ENCODE results near the gene IMMP2L.

Gene IMMP2L

DNA sequence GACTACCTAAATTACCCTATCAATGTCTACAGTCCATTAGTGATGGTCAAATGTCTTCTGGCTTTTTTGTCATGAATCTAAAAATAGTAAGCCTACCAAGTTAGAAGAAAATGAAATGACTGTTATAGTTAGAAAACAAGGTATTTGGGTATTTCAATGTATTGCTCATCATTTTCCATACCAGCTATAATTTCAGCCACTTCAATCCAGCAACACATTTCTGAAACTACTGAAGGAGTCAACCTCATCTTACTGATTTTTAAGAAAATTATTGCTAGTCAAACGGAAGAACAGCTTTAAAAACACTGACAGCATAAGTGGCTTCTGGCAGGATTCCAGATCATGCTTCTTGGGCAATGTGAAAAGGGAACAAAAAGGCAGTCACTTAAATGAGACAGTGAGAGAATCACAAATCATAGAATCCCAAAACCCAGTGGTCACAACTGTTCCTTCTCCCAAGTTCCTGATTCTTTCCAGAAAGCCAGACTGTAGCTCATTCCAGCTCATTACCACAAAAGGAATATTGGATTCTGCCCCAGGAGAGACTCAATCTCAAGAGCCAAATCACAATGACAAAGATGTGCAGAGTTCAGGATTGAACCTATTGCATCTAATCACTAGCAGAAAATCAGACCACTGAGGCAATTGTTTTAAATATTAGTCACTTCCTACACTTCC, 532.6 kb downstream of the IMMP2L start:
- DNase-seq (ENCODE audit: low spot score), result no peak

DNA sequence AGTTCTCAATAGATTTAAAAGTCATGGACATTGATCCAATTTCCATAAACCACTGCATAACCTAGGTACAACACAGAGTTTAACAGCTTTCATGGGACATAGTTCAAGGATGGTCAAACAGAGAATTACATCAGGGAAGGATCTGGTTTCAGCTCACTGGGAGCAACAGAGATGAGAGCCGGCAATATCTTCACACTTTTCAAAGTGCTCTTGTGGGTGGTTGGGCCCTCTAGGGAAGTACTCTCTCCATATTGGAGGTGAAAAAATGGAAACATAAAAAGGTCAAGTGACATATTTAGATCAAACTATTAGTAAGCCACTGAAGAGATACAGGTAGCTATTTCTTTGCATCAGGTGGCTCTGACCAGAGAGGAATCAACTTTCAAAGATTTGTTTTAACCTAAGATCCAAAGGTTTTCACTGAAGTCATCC, 533.1 kb downstream of the IMMP2L start:
- DNase-seq (ENCODE audit: low spot score), result no peak

DNA sequence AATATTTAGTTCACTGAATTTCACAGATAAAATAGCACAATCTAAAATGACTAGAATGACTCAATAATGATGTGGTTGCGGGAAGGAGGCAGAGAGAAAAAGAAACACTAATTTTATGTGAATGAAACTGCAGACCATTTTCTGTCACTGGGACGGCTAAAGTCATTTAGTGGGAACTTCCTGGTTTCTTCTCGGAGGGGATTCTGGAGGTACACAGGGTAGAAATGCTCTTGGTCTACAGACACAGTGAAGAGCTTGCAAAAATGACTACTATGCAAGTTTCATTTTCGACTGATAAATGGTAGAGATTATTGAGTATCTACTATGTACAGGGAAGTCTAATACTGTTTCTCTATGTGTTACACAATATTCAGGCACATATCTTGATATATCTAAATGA, 534.9 kb downstream of the IMMP2L start:
- DNase-seq (ENCODE audit: low spot score), result no peak

DNA sequence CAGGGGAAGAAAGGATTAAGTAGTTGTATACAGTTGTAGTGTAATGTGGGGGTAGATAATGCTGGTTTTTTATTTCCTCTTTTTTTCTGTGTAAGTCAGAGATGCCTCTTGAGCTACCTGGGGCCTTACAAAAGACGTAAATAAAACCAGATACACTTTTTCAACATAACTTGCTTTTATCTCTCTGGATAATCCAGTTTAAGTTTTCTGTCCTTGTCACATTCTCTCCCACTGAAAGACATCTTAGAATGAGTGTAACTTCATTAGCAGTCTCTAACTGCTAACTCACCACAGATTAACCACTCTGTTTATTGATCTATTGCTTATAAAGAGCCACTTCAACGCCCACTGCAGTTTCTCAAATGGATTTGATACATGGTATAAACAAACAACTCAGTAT, 535.5 kb downstream of the IMMP2L start:
- DNase-seq (ENCODE audit: low spot score), result no peak

DNA sequence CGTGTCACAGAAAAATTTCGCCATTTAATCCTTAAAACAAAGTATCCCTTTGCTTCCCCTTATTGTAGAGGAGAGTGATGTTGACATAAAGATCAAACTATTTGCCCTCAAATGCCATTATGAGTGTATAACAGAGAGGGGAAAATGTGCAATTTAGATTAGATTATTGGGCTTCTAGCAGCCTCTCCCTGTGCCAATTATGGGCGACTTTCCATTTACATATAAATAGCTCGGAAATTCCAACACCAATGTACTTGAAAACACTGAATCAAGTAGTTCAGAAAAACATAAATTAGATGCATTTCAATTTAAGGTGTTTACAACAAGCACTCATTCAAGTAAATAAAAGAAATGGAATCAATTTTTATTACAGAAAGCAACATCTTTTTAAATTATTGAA, 535.9 kb downstream of the IMMP2L start:
- no peak for DNase-seq (ENCODE audit: low spot score)

DNA sequence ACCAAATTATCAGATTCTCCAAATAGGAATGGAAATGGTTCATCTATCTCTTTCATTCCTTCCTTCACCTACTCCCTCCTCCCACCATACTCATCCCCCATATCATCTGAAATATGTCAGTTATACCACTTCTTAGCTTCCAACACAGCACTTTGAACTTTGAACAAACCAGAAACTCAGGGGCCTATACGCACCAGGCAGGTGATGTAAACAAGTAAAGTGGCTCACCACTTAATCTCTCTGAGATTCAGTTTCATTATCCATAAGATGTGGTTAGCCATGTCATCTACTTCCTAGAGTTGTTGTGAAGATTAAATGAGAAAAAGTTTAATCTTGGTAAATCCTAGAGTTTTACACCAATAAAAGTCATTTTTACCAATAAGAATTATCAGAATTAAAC, 537.3 kb downstream of the IMMP2L start:
- DNase-seq (ENCODE audit: low spot score), result no peak

DNA sequence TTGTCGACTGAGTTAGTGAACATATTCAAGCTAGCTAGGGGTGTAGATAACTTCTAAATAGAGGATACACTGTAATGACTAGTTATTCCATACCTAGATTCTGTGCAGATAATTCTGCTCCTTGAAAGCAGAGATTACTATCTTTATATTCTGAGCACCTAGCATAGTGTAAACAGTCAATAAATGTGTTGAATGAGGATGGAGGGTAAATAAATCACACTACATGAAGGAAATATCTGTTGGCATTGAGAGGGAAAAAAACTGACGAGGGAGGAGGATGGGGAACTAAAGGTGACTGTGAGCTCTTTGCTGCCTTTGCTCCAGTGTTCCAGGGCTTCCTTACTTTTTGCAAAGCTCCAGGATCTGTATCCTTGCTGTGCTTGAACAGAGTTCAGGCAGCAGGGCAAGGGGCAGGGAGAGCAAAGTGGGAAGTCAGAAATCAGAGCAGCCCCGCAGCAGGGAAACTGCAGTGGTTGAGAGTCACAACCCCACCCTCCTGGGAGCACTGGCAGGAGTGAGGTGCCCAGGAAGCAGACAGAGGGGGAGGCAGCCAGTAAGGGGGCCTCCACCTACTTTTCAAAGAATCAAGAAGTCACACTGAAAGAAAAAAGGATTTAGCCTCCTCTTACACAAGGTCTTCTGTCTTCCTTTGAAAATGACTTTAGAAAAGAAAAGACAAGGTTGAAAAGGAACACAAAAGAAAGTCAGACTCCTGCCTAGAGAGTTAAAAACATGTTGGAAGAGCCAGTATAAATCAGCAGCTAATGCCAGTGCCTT, 543.1 kb downstream of the IMMP2L start:
- no peak for DNase-seq (ENCODE audit: low spot score)

DNA sequence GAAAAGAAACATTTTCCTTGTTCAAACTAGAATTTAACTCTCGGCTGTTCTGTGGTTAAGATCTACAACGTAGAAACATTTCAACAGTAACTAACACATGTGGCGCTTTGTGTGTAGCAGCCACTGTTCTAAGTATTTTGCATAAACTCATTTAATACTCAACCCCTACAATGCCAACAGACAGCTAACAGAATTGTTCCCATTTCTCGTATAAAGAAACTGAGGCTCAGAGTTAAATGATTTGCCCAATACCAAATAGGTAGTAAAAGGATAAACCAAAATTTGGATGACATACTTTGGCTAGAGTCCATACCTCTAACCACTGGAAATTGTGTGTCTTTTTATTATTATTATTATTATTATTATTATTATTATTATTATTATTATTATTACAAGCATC, 543.8 kb downstream of the IMMP2L start:
- DNase-seq (ENCODE audit: low spot score), result no peak

DNA sequence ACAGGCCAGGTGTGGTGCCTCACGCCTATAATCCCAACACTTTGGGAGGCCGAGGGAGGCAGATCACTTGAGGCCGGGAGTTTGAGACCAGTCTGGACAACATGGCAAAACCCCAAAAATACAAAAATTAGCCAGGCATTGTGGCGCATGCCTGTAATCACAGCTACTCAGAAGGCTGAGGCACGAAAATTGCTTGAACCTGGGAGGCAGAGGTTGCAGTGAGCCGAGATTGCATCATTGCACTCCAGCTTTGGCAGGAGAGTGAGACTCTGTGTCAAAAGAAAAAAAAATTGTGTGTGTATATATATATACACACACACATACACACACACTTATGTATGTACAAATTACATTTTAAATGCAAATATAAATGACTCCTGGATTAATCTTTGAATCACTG, 548.2 kb downstream of the IMMP2L start:
- DNase-seq (ENCODE audit: low spot score), result no peak

DNA sequence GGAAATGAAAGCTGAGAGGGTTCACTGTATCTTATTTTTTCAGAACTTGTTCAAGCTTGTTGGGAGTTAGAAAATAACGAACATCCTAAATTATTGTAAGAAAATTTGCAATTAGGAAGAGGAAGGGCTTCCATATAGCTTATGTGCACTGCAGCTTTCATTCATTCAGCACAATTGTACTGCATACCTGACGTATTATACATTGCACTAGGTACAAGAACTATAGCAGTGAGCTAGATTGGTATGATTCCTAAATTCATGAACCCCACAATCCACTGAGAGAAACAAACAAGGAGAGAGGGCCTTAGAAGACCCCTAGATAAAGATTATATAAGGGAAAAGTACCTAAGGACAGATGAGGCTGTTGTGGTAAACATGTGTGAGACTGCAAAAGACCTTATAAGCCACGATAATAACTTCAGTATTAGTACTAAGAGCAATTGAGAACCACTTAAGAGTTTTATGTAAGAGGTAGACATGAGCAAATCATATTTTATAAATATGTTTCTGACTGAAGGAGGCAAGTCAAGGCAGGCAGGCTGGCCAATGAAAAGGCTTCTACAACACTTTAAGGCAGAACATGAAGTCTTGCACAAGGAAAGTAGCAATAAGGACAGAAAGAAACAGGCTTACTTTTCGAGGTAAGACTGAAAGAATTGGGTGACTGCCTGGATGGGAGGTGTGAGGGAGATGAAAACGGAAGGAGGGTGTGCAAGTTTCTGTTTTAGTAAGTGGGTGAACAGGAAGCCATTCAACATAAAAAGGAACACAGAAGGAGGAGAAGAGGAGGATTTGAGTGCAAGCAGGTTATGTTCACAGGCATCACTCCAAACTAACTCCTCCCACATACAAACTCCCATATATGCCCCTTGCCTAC, 549.3 kb downstream of the IMMP2L start:
- DNase-seq (ENCODE audit: low spot score), result no peak

DNA sequence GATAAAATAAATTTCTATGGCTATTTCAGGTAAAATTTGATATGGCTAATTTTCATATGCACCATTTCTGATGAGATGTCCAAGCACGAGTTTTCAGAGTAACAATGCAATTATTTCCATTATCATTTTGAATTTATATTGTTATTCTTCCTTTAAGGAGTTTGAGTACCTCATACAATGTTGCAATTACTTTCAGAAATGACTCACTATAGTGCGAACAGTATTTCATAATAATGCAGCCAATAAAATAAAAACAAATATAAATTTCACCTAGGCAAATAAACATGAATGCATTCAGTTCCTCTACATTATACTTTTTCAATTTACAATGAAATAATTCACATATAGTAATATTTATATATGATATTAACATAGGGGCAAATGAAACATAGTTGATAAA, 550.1 kb downstream of the IMMP2L start:
- DNase-seq (ENCODE audit: low spot score), result no peak

DNA sequence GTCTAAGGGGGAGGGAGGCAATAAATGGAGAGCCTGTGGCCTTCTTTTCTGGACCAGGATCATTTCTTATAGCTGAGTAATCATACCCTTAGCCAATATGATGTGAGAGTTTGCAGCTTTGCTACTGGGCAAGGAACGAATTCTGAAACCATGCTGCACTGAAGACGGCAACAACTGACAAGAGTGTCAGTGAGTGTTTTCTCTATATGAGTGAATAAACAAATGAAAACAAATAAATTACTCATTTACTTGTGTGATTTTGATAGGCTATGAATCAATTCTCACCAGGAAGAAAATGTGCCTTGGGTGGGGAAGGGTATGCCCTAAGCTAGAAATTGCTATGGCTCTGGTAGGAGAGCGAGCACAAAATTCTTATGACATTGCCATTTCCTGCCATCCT, 550.8 kb downstream of the IMMP2L start:
- no peak for DNase-seq (ENCODE audit: low spot score)

DNA sequence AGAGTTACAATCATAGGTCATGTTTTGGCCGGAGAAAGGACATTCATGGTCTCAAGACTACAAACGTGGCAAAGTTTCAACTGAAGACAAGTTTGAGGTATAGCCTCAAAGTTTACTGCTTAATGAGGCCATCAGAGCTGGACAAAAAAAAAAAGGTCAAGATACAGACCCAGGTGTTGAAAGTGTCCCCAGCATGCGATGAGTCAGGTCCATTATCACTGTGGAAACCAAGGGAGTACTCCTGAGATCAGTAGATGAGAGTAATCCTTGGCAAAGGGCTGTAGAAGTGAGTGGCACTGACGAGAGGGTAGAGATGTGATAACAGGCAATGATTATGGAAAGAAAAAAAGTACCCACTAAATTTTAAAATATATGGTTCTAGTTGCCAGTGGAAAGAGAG, 551.5 kb downstream of the IMMP2L start:
- no peak for DNase-seq (ENCODE audit: low spot score)

DNA sequence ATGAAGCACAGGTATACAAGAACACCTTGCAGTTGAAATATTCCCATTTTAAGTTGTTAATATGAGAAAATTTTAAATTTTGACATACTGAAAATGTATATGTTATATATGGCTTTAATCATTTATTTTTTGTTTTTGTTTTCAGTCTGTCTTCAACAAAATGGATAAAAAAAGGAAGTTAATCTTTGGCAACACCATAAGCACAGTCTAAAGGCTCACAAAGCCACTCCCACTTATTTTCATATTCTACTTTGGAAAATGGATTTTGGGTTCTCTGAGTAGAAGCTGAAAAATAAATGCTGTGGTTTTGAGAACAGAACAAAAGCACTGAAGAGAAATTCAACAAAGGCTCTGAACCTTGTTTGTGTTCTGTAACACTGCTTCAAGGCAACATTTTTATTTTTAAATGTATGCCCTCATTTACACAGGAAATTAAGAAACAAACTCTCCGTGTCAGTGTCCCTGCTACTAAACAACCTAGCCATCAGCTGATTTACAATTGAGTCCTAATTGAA, 552.7 kb downstream of the IMMP2L start:
- DNase-seq (ENCODE audit: low spot score), result no peak

DNA sequence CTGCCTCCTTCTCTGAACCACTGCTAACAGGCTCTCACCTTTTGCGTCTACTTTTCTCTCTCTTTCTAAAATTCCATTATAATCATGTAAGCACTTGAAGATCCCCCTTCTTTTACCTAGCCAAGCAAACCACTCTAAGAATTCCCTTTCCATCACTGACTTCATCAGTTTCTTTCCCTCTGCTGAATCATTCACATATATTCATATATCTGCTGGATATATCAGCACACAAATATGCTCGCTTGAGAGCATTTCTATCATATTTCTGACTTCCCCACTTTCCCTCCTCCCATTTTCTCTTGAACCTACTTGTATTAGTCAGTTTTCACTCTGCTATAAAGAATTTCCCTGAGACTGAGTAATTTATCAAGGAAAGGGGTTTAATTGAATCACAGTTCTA, 555.6 kb downstream of the IMMP2L start:
- no peak for DNase-seq (ENCODE audit: low spot score)

DNA sequence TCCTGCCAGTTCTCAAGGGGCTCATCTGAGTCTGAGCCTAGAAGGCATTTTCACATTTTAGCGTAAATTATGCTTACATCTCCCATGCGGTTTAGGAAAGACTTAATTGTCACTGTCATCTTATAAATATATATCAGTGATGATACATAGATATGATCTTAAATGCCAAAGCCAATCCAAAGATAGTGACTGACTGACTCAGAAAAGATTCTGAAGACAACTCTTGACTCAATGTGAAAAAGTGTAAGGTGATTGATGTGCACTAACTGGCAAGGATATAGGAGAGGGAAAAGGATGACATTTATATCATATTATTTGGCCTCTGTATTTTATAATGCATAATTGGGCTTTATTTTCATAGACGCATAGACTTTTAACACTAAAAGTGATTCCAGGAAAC, 556.3 kb downstream of the IMMP2L start:
- DNase-seq (ENCODE audit: low spot score), result no peak

DNA sequence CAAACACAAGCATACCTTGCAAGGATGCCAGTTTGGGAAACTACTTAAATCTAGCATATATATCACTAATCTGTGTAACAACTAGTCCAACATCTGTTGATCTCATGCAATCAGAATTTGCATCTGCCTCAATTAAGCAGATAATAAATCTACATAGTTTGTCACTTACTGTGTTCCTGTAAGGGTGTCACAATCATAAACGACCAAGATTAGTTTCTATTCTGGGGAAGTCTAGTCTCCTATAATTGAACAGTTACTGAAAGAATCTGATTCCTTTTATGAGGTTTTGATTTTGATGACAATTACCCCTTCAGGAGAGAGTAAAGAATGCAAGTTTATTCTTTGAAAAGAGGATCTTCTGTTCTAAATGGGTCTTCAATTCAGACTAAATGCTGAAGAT, 556.8 kb downstream of the IMMP2L start:
- DNase-seq (ENCODE audit: low spot score), result no peak

DNA sequence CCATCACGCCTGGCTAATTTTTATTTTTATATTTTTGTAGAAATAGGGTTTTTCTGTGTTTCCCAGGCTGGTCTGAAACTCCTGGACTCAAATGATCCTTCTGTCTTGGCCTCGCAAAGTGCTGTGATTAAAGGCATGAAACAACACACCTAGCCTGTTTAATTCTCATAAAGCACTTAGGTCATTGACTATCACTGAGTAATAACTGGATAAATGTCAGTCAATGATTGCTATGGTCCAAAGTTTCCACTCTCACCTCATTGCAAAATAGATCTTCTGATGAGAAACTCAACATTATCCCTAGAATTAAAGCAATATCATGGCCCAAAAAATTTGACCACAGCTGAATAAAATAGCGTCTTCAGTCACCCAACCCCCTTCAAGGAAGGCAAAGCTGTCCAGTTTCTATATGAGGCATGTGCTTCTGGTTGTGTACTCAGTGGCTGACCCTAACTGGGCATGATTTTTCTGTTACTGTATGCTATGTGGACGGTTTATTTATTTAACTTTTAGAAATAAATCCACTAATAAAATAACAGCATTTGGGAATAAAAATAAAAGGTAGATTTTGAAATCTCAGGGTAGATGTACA, 557.9 kb downstream of the IMMP2L start:
- DNase-seq (ENCODE audit: low spot score), result no peak

DNA sequence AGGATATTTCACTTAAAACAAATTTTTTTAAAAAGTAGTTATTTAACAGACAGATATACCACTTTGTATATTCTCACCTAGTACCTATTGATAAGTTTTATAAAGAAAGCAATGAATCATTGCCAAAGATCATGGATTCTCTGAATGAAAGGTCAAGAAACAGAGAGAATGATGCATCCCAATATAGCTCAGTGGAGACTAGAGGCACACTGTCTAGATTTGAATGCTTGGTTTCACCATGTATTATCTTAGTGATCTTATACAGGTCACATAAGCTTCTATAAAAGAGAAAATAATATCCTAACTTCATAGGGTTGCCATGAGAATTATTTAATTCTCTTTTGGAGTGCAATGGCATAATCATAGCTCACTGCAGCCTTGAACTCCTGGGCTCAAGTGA, 558.4 kb downstream of the IMMP2L start:
- no peak for DNase-seq (ENCODE audit: low spot score)

DNA sequence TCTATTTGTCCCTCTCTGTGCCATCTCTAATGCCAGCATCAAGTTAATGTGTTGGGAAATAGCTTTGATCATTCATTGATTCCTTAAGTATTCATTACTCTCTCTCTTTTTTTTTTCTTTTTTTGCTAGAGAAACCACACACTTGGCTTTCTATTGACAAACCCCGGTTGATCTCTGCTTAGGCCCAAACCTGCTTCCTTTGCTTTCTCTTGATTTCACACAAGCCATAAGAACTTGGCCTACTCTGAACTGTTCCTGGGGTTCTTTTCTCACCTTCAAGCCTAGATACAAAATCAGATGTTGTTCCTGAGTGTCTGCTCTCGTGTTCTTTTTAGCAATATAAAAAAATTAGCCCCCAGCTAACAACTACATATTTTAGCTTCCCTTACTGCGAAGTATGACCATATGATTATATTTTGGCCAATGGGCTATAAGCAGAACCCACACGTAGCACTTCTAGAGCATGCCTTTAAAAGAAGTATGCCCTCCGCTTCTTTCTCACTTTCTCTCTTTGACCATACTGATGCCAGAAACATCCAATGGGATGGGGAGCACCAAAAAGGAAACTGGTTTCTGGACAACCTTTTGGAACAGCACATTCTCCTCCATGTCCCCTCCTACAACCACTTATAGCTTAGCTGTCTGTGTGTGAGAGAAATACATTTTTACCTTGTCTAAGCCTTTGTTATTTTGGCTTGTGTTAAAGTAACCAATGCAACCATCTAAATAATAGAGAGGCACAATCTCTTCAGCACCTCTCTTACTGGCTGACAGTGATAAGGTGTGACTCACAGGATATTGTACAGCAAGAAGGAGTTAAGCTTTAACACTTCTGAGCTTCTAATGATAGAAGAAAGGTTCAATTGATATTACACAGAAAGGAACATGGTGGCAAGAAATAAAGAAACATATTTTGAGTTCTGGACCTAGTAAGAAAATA, 568.0 kb downstream of the IMMP2L start:
- no peak for DNase-seq (ENCODE audit: low spot score)

DNA sequence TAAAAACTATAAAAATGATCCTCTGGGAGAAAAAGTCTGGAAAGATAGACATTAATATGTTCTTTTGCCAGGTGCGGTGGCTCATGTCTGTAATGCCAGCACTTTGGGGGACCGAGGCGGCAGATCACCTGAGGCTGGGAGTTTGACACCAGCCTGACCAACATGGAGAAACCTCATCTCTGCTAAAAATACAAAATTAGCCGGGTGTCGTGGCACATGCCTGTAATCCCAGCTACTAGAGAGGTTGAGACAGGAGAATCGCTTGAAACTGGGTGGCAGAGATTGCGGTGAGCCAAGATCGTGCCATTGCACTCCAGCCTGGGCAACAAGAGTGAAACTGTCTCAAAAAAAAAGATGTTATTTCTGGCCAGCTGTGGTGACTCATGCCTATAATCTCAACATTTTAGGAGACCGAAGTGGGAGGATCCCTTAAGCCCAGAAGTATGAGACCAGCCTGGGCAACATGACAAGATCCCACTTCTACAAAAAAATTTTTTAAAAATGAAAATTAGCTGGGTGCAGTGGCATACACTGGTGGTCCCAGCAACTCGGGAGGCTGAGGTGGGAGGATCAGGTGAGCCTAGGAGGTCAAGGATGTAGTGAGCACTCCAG, 573.3 kb downstream of the IMMP2L start:
- no peak for DNase-seq (ENCODE audit: low spot score)
